ENCODE results near the gene HSPA12B.

DNA sequence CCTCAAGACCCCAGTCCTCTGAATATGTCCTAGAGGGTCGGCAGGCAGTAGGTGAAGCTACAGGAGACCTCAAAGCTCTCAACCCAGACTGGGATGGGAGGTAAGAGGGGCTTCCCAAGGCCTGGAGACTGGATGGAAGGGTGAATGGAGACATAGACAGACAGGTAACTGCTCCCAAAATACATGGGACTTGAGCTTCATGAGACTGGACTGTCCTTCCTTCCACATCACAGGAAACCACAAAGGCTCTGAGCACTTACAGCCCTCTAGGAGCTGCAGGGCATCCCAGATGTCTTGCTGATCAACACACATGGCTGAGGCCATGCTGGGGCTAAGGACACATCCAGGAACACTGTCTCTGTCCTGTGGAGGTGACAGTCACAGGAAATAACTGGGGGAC lies 11.6 kb downstream of the HSPA12B start:
- no peak for TF ChIP-seq POLR2AphosphoS5 (IDR thresholded peaks at IDR 0.05; ENCODE audit: insufficient read depth in 1 of 2, low read depth in 1 of 2)
- TF ChIP-seq CTCF (IDR thresholded peaks at IDR 0.05), result no peak
- no peak for TF ChIP-seq POLR2A (IDR thresholded peaks at IDR 0.05)

Data from vagina (tissue), 2 donors.